ENCODE results near the gene SLC35E2B.
"Not testable (repeated sequence)": the region's sequence is repeated elsewhere in the genome, so short reads cannot be mapped to it uniquely, and the experiment has no call there.

DNA sequence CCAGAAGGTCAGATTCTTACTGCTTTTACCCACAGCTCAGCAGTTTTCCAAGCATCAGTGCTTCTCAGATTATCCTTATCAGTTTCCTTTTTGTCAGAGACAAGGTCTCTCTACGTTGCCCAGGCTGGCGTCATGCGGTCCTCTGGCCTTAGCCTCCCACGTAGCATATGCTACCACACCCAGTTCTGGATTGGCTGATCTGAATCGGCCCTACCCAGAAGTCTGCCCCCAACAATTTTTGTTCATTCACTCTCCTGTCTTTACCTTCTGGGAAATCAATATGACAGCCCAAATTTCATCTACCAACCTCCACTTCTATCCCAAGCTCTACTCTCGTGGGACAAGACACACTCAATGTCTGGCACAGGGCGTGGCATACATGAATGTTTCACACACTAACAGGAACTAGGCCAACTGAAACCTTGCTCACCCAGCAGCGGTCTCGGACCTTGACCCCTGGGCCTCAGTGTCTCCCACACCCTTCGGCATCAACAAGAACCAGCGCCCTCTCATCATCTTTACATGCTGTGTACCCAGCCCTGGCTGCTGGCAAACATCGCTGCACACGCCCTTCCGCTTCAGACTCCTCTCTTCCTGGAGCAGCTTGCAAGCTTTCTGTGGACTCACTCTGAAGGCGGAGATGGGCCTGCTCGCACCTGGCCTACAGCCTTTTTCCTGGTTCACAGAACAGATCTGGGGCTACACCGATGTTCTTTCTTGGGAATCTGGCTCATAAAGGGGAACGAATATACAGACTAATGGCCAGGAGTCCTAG, 22.7 kb upstream of the SLC35E2B start:
- TF ChIP-seq, protein P1, sequence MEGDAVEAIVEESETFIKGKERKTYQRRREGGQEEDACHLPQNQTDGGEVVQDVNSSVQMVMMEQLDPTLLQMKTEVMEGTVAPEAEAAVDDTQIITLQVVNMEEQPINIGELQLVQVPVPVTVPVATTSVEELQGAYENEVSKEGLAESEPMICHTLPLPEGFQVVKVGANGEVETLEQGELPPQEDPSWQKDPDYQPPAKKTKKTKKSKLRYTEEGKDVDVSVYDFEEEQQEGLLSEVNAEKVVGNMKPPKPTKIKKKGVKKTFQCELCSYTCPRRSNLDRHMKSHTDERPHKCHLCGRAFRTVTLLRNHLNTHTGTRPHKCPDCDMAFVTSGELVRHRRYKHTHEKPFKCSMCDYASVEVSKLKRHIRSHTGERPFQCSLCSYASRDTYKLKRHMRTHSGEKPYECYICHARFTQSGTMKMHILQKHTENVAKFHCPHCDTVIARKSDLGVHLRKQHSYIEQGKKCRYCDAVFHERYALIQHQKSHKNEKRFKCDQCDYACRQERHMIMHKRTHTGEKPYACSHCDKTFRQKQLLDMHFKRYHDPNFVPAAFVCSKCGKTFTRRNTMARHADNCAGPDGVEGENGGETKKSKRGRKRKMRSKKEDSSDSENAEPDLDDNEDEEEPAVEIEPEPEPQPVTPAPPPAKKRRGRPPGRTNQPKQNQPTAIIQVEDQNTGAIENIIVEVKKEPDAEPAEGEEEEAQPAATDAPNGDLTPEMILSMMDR (IDR thresholded peaks at IDR 0.05; ENCODE audit: poor library complexity, severe bottlenecking): not testable (repeated sequence)
- TF ChIP-seq EZH2 (IDR thresholded peaks at IDR 0.05; ENCODE audit: borderline replicate concordance, insufficient read depth, low read length, poor library complexity, severe bottlenecking); POLR2AphosphoS5 (IDR thresholded peaks at IDR 0.05); TAF1 (IDR thresholded peaks at IDR 0.05; ENCODE audit: low read depth); RAD21 (conservative IDR thresholded peaks at IDR 0.05): not testable (repeated sequence)
- TF ChIP-seq, protein P2, sequence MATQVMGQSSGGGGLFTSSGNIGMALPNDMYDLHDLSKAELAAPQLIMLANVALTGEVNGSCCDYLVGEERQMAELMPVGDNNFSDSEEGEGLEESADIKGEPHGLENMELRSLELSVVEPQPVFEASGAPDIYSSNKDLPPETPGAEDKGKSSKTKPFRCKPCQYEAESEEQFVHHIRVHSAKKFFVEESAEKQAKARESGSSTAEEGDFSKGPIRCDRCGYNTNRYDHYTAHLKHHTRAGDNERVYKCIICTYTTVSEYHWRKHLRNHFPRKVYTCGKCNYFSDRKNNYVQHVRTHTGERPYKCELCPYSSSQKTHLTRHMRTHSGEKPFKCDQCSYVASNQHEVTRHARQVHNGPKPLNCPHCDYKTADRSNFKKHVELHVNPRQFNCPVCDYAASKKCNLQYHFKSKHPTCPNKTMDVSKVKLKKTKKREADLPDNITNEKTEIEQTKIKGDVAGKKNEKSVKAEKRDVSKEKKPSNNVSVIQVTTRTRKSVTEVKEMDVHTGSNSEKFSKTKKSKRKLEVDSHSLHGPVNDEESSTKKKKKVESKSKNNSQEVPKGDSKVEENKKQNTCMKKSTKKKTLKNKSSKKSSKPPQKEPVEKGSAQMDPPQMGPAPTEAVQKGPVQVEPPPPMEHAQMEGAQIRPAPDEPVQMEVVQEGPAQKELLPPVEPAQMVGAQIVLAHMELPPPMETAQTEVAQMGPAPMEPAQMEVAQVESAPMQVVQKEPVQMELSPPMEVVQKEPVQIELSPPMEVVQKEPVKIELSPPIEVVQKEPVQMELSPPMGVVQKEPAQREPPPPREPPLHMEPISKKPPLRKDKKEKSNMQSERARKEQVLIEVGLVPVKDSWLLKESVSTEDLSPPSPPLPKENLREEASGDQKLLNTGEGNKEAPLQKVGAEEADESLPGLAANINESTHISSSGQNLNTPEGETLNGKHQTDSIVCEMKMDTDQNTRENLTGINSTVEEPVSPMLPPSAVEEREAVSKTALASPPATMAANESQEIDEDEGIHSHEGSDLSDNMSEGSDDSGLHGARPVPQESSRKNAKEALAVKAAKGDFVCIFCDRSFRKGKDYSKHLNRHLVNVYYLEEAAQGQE (IDR thresholded peaks at IDR 0.05; ENCODE audit: borderline replicate concordance): not testable (repeated sequence)
